Ureter (tissue), 1 donor: ENCODE measurements around the gene RIN3. TPM values are rescaled to one million over a fixed set of nuclear protein-coding genes. Genes with fewer than 3 reads are reported as not detected.

Experiments
- DNase-seq: peaks from one replicate; pipeline ENCODE4 v3.0.0-alpha.2; 2020; ENCODE audit warnings: low spot score
- total RNA-seq: library from RNA; stranded (reverse); gene quantifications from one replicate; pipeline ENCODE4 v1.2.4, GENCODE V29; 2023
- donor health status: DM: yes; HTN: yes; CAD: no.

Gene RIN3
- total RNA-seq, 1 donor from 2014 or later = 27.3 TPM

GRCh38 chr14:92601131-92601710 is 87.6 kb downstream of the RIN3 start:
- no peak for DNase-seq

GRCh38 chr14:92601757-92602417 is 88.3 kb downstream of the RIN3 start:
- no peak for DNase-seq

GRCh38 chr14:92603309-92604242 is 90.0 kb downstream of the RIN3 start:
- peak; percentile 59 for DNase-seq

GRCh38 chr14:92605274-92605940 is 91.8 kb downstream of the RIN3 start:
- no peak for DNase-seq

GRCh38 chr14:92607251-92607650 is 93.7 kb downstream of the RIN3 start:
- no peak for DNase-seq

GRCh38 chr14:92607702-92608429 is 94.3 kb downstream of the RIN3 start:
- DNase-seq = no peak

- DNase-seq = no peak
Observed at GRCh38 chr14:92609955-92610354, 96.4 kb downstream of the RIN3 start.

GRCh38 chr14:92610849-92611271 is 97.3 kb downstream of the RIN3 start:
- DNase-seq = no peak

GRCh38 chr14:92613008-92613658 is 99.6 kb downstream of the RIN3 start:
- DNase-seq = no peak

- no peak for DNase-seq
Observed at GRCh38 chr14:92613681-92614260, 100.2 kb downstream of the RIN3 start.

GRCh38 chr14:92615451-92615850 is 101.9 kb downstream of the RIN3 start:
- DNase-seq = no peak

- no peak for DNase-seq
Observed at GRCh38 chr14:92616178-92616577, 102.6 kb downstream of the RIN3 start.

- DNase-seq = no peak
Observed at GRCh38 chr14:92617581-92617980, 104.0 kb downstream of the RIN3 start.

- no peak for DNase-seq
Observed at GRCh38 chr14:92619671-92620456, 106.3 kb downstream of the RIN3 start.

- no peak for DNase-seq
Observed at GRCh38 chr14:92622311-92622710, 108.7 kb downstream of the RIN3 start.

- DNase-seq = no peak
Observed at GRCh38 chr14:92624764-92625163, 111.2 kb downstream of the RIN3 start.

- no peak for DNase-seq
Observed at GRCh38 chr14:92625213-92625612, 111.6 kb downstream of the RIN3 start.

GRCh38 chr14:92626041-92626440 is 112.5 kb downstream of the RIN3 start:
- DNase-seq = no peak

- DNase-seq = no peak
Observed at GRCh38 chr14:92627707-92628215, 114.2 kb downstream of the RIN3 start.
